K562 (cell line): ENCODE measurements around the gene PYCR2. TPM values are rescaled to one million over a fixed set of nuclear protein-coding genes. Genes with fewer than 3 reads are reported as not detected.

Source experiments
- CAMTA2 ChIP-seq: fragments of 250-450 bp; sonication (Bioruptor Pico); conservative IDR thresholded peaks from 2 replicates; pipeline ENCODE4 v1.5.1; 2022
- CCNT2 ChIP-seq: IDR thresholded peaks from 2 replicates; pipeline ENCODE4 v1.6.1; 2011; ENCODE audit warnings: borderline replicate concordance, low read depth, mild to moderate bottlenecking, moderate library complexity, mixed read lengths, low read length; ENCODE audit not compliant: insufficient read length; ENCODE audit errors: extremely low read depth
- ESRRB ChIP-seq: fragments of 250-450 bp; sonication (Bioruptor Pico); IDR thresholded peaks from 2 replicates; pipeline ENCODE4 v1.5.0; 2020; ENCODE audit warnings: mild to moderate bottlenecking, moderate library complexity, borderline replicate concordance
- ETV6 ChIP-seq, 3 experiments: fragments of 150-350 bp in 1 of 3; sonication (generic) in 1 of 3; formaldehyde crosslinking in 1 of 3; IDR thresholded peaks; 2 replicates each; pipeline versions ENCODE4 v1.6.1 to v1.8.0; 2014 to 2022; ENCODE audit warnings: borderline replicate concordance in 2 of 3, low read depth in 2 of 3, antibody characterized with exemption in 1 of 3, low read length in 1 of 3, mild to moderate bottlenecking in 1 of 3, missing genetic modification reagents in 1 of 3
- FOXK1 ChIP-seq: sonication (generic); formaldehyde crosslinking; IDR thresholded peaks from 2 replicates; pipeline ENCODE4 v1.8.0; 2022; ENCODE audit warnings: missing genetic modification reagents, mild to moderate bottlenecking, borderline replicate concordance
- FOXK2 ChIP-seq, 2 experiments: fragments of 450-650 bp; IDR thresholded peaks in 1 of 2; conservative IDR thresholded peaks in 1 of 2; 2 replicates each; pipeline ENCODE4 v1.6.1; 2016; ENCODE audit warnings: low read depth in 2 of 2, mild to moderate bottlenecking in 1 of 2
- HEY1 ChIP-seq: fragments of 250-450 bp; sonication (Bioruptor Pico); IDR thresholded peaks from 2 replicates; pipeline ENCODE4 v1.5.0; 2020; ENCODE audit warnings: mild to moderate bottlenecking, moderate library complexity, borderline replicate concordance
- ILK ChIP-seq: fragments of 450-650 bp; IDR thresholded peaks from 2 replicates; pipeline ENCODE4 v1.6.1; 2016; ENCODE audit warnings: missing genetic modification characterization, low read depth, mild to moderate bottlenecking, missing compliant biosample characterization, moderate library complexity, borderline replicate concordance
- KAT2B ChIP-seq: IDR thresholded peaks from one replicate; pipeline ENCODE4 v1.6.1; 2012; ENCODE audit warnings: low read depth, mild to moderate bottlenecking, control low read depth, inconsistent platforms, low read length, moderate library complexity
- KDM2B ChIP-seq: fragments of 250-450 bp; sonication (Bioruptor Pico); IDR thresholded peaks from 2 replicates; pipeline ENCODE4 v1.8.0; 2021; ENCODE audit warnings: mild to moderate bottlenecking, moderate library complexity
- NFIX ChIP-seq: fragments of 250-450 bp; sonication (Bioruptor Pico); IDR thresholded peaks from 2 replicates; pipeline ENCODE4 v1.4.0; 2020; ENCODE audit warnings: low read depth, mild to moderate bottlenecking, moderate library complexity
- NR3C1 ChIP-seq: sonication (generic); formaldehyde crosslinking; IDR thresholded peaks from 2 replicates; pipeline ENCODE4 v1.8.1; 2022; ENCODE audit warnings: missing genetic modification reagents
- PHB2 ChIP-seq: fragments of 450-650 bp; IDR thresholded peaks from 2 replicates; pipeline ENCODE4 v1.6.1; 2017; ENCODE audit warnings: low read depth
- PHF8 ChIP-seq: fragments of 200-600 bp; sonication (generic); IDR thresholded peaks from 2 replicates; pipeline ENCODE4 v1.6.1; 2012; ENCODE audit warnings: mixed run types, mild to moderate bottlenecking, inconsistent platforms, low read length, moderate library complexity, borderline replicate concordance
- SIN3B ChIP-seq: fragments of 450-650 bp; IDR thresholded peaks from 2 replicates; pipeline ENCODE4 v1.6.1; 2017; ENCODE audit warnings: low read depth, mild to moderate bottlenecking, moderate library complexity
- SMAD4 ChIP-seq: fragments of 250-450 bp; sonication (Bioruptor Pico); conservative IDR thresholded peaks from 2 replicates; pipeline ENCODE4 v1.8.0; 2021; ENCODE audit warnings: inconsistent platforms, mild to moderate bottlenecking, moderate library complexity
- SRSF7 ChIP-seq: fragments of 200-400 bp; formaldehyde crosslinking; optimal IDR thresholded peaks from 2 replicates; pipeline ENCODE3; 2017; ENCODE audit warnings: mild to moderate bottlenecking, low read depth, low read length
- STAT5A ChIP-seq: IDR thresholded peaks from 2 replicates; pipeline ENCODE4 v1.6.1; 2012; ENCODE audit warnings: low read length, inconsistent platforms, borderline replicate concordance
- ZNF175 ChIP-seq: fragments of 200-800 bp; sonication (Bioruptor generic); IDR thresholded peaks from 2 replicates; pipeline ENCODE4 v1.6.1; 2016; ENCODE audit warnings: low read depth, mild to moderate bottlenecking, missing genetic modification characterization, missing compliant biosample characterization
- ZNF316 ChIP-seq: fragments of 450-650 bp; IDR thresholded peaks from 2 replicates; pipeline ENCODE4 v1.6.1; 2016
- ZNF551 ChIP-seq: fragments of 250-450 bp; sonication (Bioruptor Pico); IDR thresholded peaks from 2 replicates; pipeline ENCODE4 v1.5.0; 2021; ENCODE audit warnings: mild to moderate bottlenecking, moderate library complexity
- ZNF707 ChIP-seq: fragments of 250-450 bp; sonication (Bioruptor Pico); conservative IDR thresholded peaks from 2 replicates; pipeline ENCODE4 v1.8.0; 2022; ENCODE audit warnings: inconsistent platforms, mild to moderate bottlenecking, moderate library complexity
- polyA plus RNA-seq, 8 experiments: library from polyadenylated mRNA; depleted of rRNA in 4 of 8; stranded (reverse) in 5 of 8; unstranded in 3 of 8; fragments of >200 nt; fragmentation: Nextera tagmentation in 2 of 8; fragmentation: Illumina TruSeq in 1 of 8; extraction: Ambion mirVana in 2 of 8; extraction: Trizol in 1 of 8; gene quantifications; 2 replicates each; pipeline versions ENCODE4 v1.2.1 to v1.2.3, GENCODE V29; 2011 to 2014; ENCODE audit warnings: inconsistent platforms in 1 of 8, missing spikeins in 1 of 8
- total RNA-seq, 7 experiments: library from RNA; depleted of rRNA in 6 of 7; stranded (reverse); fragments of >200 nt in 6 of 7; fragmentation: Illumina TruSeq in 2 of 7; extraction: Trizol in 2 of 7; gene quantifications; 2 replicates each; pipeline versions ENCODE4 v1.2.1 to v1.2.3, GENCODE V29; 2011 to 2021; ENCODE audit warnings: low replicate concordance in 1 of 7
- TF ChIP-seq, protein P1 (sequence below): fragments of 250-450 bp; sonication (Bioruptor Pico); IDR thresholded peaks from 2 replicates; pipeline ENCODE4 v1.8.0; 2021; ENCODE audit warnings: borderline replicate concordance, mild to moderate bottlenecking, moderate library complexity; ENCODE audit not compliant: poor library complexity, severe bottlenecking
- TF ChIP-seq, protein P2 (sequence below), 3 experiments: fragments of 200-800 bp in 1 of 3; sonication (Bioruptor generic) in 1 of 3; sonication (generic) in 1 of 3; formaldehyde crosslinking in 1 of 3; IDR thresholded peaks; 2 replicates each; pipeline versions ENCODE4 v1.6.1 to v1.8.0; 2016 to 2022; ENCODE audit warnings: mild to moderate bottlenecking in 2 of 3, missing compliant biosample characterization in 2 of 3, missing genetic modification characterization in 2 of 3, missing genetic modification reagents in 1 of 3
- TF ChIP-seq, protein P3 (sequence below): fragments of 450-650 bp; IDR thresholded peaks from 2 replicates; pipeline ENCODE4 v1.6.1; 2016; ENCODE audit warnings: borderline replicate concordance

The PYCR2 gene
- total and polyA plus RNA-seq, 9 of the 15 experiments (the other 6 are each of a cell fraction or from before 2014, with no cell fraction given), result 5.5 to 219 (median 127) TPM

- TF ChIP-seq SRSF7 (no peak), CCNT2 (no peak), KAT2B (no peak), ESRRB (CRISPR knock-in tag) (no peak), SMAD4 (CRISPR knock-in tag) (no peak), STAT5A (peak; percentile 12; the same call in 1 of the 2 replicates), SIN3B (no peak), ETV6 (IDR thresholded peaks at IDR 0.05; ENCODE audit: borderline replicate concordance in 1 of 2, low read depth in 2 of 2, low read length in 1 of 2) (no peak), ETV6 (CRISPR knock-in tag; IDR thresholded peaks at IDR 0.05; ENCODE audit: borderline replicate concordance) (no peak), KDM2B (CRISPR knock-in tag) (no peak), NFIX (CRISPR knock-in tag) (no peak), CAMTA2 (no peak), PHB2 (no peak), HEY1 (CRISPR knock-in tag) (no peak), PHF8 (no peak), ZNF551 (no peak), FOXK1 (CRISPR knock-in tag) (no peak), ZNF316 (no peak), ZNF707 (CRISPR knock-in tag) (no peak), ILK (tag) (no peak), NR3C1 (CRISPR knock-in tag) (no peak), ZNF175 (CRISPR knock-in tag) (no peak), FOXK2 (conservative IDR thresholded peaks at IDR 0.05 in 1 of 2, IDR thresholded peaks at IDR 0.05 in 1 of 2; ENCODE audit: low read depth in 2 of 2) (0 out of 4 replicates have a peak, but pooled peaks have one; percentile 27 to 47)
- TF ChIP-seq, protein P1, sequence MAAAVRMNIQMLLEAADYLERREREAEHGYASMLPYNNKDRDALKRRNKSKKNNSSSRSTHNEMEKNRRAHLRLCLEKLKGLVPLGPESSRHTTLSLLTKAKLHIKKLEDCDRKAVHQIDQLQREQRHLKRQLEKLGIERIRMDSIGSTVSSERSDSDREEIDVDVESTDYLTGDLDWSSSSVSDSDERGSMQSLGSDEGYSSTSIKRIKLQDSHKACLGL, result no peak
- TF ChIP-seq, protein P2, sequence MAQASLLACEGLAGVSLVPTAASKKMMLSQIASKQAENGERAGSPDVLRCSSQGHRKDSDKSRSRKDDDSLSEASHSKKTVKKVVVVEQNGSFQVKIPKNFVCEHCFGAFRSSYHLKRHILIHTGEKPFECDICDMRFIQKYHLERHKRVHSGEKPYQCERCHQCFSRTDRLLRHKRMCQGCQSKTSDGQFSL (CRISPR knock-in tag; IDR thresholded peaks at IDR 0.05), result no peak
- TF ChIP-seq, protein P2 (tag; IDR thresholded peaks at IDR 0.05), result no peak
- TF ChIP-seq, protein P3, sequence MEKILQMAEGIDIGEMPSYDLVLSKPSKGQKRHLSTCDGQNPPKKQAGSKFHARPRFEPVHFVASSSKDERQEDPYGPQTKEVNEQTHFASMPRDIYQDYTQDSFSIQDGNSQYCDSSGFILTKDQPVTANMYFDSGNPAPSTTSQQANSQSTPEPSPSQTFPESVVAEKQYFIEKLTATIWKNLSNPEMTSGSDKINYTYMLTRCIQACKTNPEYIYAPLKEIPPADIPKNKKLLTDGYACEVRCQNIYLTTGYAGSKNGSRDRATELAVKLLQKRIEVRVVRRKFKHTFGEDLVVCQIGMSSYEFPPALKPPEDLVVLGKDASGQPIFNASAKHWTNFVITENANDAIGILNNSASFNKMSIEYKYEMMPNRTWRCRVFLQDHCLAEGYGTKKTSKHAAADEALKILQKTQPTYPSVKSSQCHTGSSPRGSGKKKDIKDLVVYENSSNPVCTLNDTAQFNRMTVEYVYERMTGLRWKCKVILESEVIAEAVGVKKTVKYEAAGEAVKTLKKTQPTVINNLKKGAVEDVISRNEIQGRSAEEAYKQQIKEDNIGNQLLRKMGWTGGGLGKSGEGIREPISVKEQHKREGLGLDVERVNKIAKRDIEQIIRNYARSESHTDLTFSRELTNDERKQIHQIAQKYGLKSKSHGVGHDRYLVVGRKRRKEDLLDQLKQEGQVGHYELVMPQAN, result no peak
Measured at GRCh38 chr1:225973158-225973557, 49.1 kb upstream of the PYCR2 start (continued).
